ENCODE measurements around the gene AZIN2. TPM values are rescaled to one million over a fixed set of nuclear protein-coding genes. Genes with fewer than 3 reads are reported as not detected.
"Not testable (repeated sequence)": the region's sequence is repeated elsewhere in the genome, so short reads cannot be mapped to it uniquely, and the experiment has no call there.

The AZIN2 gene
- total RNA-seq, 1 donor from 2014 or later, result 5.8 TPM

DNA sequence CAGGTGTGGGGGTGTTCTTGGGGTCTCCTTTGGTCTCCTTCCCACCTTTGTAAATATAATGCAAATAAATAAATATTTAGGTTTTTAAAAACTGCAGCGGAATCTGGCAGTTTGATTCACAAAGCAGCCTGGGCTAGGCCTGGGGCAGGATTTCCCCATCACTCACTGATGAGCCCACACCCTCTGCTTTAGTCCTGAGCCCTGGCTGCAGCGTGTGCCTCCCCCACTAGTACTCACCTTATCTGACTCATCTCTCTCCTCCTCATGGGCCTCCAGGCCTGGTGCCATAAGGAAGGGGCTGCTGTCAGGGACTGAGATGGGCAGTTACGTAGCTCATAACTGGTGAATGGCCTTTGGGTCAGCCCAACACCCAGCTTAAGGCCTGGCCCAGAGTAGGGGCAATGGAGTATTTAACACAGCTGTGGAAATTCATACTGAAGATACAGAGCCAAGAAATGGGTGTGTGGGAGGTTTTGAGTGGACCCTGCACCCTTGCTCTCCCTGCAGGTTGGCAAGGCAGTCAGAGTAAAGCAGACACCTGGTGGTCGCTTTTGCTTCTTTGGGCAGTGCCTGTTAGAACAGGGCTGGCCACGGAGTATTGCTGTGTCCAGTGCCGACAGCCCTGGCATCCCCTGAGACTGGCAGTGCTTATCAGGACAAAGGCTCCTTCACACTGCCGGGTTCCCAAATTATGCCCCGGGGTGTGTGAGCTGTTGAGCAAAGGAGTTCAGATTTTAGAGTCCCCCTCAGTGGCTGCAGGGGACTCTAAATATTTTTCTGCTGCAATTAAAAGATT, 39.7 kb downstream of the AZIN2 start:
- no peak for DNase-seq (ENCODE audit: low spot score)
- intact Hi-C loops (cut with DNase I), result no loop called here

DNA sequence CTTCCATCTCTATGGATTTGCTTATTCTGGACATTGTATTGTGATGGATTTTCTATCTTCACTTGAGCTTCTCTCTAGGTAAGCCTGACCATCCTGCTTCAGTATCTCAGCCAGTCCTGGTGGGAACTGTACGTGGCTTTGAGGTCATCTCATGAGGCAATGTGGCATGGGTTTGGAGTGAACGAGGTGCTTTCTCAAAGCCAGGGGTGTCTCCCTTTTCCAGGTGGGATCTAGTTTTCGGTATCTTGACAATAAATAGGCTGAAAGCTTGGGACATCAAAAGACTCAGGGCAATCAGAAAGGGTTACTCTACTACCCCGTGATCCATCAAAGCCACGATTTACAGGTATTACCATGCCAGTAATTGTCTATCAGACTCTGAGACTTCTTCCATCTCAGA, 40.8 kb downstream of the AZIN2 start:
- intact Hi-C loops (cut with DNase I), result no loop called here

DNA sequence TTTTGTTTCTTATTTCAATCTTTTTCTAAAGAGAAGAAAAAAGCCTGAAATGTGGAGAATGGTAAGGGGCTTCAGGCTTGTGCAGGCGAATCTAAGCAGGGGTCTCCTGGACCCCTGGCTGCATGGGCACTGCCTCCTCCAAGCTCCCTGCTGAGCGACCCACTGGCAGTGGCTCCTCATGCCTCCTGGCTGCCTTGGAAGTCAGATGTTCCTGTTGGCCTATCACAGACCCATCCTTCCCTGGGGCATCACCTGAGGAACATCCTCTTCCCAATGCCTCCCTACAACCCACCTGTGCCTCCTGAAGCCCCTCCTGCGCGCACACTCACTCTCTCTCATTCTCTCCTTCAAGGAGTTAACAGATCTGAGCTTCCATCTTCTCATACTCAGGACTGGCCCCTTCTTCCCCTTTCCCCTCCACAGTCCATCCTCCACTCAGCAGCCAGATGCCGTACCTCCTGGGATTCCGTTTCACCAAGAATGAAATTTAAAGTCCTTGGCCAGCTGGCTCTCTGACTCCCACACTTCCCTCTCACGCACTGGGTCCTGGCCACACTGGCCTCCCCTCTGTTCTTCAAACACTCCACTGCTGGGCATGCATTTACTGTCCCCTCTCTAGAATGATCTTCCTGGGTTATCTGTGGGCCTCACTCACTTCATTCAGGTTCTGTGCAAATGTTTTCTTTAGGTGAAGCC, 41.7 kb downstream of the AZIN2 start:
- DNase-seq (ENCODE audit: low spot score), result no peak
- intact Hi-C loops (cut with DNase I), result no loop called here

More for the DNA sequence above, 40.8 kb downstream of the AZIN2 start:
- no peak for DNase-seq (ENCODE audit: low spot score)

DNA sequence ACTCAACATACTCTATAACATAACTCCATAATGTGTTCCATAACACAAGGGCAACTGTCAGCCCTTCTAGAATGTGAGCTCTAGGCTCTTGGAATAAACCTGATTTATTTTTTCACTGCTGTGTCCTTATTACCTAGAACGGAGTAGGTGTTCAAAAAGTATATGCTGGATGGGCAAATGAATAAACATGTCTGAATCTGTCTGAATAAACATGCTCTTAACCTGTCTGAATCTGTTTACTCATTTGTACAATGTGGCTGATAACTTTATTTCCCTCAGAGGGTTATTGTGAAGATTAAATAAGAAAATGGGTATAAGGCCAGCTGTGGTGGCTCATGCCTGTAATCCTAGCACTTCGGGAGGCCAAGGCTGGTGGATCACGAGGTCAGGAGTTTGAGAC, 42.3 kb downstream of the AZIN2 start:
- no peak for DNase-seq (ENCODE audit: low spot score)
- intact Hi-C loops (cut with DNase I), result no loop called here

DNA sequence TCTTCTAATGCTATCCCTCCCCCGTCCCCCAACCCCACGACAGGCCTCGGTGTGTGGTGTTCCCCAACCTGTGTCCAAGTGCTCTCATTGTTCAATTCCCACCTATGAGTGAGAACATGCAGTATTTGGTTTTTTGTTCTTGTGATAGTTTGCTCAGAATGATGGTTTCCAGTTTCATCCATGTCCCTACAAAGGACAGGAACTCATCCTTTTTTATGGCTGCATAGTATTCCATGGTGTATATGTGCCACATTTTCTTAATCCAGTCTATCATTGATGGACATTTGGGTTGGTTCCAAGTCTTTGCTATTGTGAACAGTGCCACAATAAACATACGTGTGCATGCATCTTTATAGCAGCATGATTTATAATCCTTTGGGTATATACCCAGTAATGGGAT, 43.7 kb downstream of the AZIN2 start:
- DNase-seq (ENCODE audit: low spot score), result not testable (repeated sequence)
- intact Hi-C loops (cut with DNase I), result loop anchor here (5.0 kb wide), 3 partner anchors 58 to 223 kb away; partner anchors contain the start of genes TRIM62 and ZNF362

DNA sequence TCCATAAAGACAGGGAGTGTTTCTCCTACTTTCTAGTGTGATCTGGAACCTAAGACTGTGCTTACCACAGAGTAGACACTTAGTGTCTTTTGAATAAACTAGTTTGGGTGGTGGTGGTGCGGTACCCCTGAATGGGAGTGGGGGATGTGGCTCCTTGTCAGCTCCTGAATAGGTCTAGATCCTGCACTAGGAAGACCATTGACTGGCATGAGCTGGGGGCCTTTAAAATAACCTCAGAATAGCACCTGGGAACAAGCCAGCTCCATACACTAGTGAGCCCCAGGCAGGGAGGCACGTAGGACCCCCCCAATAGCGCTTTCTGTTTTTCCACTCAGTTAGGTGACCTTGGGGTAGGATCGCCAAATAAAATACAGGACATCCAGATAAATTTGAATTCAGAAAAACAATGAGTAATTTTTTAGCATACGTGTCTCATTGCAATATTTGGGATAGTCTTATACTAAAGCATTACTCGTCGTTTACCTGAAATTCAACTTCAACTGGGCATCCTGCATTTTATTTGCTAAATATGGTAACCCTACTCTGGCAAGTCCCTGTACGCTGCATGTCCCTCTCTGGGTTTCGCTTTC, 45.6 kb downstream of the AZIN2 start:
- DNase-seq (ENCODE audit: low spot score), result no peak
- intact Hi-C loops (cut with DNase I), result loop anchor here (5.0 kb wide), 3 partner anchors 56 to 221 kb away; partner anchors contain the start of genes TRIM62 and ZNF362

DNA sequence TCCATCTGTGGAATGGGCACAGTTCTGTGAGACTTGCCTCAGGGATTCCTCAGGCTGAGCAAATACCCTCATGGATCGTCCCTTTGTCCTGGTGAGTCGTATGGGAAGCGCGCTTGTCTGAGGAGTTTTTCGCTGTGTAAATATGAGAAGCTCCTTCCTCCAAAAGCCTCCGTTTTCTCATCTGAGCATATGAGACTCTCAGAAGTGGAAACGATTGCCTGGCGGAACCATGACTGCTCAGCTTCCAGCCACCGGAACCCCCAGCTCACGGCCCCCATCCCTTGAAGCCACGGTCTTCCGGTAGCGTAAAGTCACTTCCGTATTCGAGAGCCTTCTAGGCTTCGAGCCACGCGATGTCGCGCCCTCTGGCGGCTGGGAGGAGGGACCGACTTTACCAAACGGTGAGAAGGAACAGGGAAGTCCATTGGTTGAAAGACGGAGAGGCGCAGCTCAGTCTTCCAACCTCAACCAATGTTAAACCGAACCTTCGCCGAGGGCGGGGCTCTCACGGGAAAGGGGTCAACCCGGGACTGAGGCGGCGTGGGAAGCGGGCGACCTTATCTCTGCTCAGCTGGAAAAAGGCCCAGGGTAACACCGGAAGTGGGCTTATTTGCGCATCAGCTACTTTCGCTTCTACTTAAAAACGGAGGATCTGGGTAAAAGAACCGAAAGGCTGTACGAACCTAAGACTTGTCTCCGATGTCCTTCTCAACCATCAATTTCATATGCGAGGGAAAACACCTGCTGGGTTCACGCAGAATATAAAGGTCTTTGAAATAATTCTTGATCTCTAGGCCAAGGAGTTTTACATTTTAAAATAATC, 46.3 kb downstream of the AZIN2 start:
- peak; percentile 99 for DNase-seq (ENCODE audit: low spot score)
- intact Hi-C loops (cut with DNase I), result loop anchor here (5.0 kb wide), 3 partner anchors 55 to 220 kb away; partner anchors contain the start of genes TRIM62 and ZNF362

DNA sequence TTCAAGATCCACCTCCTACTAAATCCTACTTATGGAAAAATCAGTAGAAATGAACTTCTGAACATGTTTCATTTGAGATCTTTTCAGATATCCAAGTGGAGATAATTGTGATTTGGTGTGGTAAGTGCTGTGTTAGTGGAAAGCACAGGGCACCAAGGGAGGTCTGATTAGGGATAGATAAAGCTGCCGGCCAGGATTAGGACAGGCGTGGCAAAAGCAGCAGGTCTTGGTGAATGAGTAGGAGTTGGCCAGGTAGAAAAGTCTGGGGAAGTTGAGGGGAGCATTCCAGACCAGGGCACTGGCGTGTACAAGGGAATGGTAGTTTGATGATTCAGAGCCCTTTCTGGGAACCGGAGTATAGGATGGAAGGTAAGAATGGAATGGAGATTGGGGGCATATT, 47.8 kb downstream of the AZIN2 start:
- intact Hi-C loops (cut with DNase I), result loop anchor here (5.0 kb wide), 3 partner anchors 54 to 219 kb away; partner anchors contain the start of genes TRIM62 and ZNF362
- DNase-seq (ENCODE audit: low spot score), result no peak

DNA sequence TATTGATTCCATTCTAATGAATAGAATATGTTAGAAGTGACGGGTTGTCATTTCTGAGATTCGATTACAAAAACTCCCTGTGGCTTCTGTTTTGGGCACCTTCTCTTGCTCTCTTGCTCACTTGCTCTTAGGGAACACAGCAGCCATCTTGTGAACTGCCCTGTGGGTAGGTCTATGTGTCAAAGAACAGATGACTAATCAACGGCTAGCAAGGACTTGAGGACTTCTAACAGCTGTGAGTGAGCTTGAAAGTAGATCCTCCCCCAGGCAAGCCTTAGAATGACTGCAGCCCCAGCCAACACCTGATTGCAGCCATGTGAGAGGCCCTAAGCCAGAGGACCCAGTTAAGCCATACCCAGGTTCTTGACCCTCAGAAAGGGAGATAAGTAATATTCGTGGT, 49.3 kb downstream of the AZIN2 start:
- DNase-seq (ENCODE audit: low spot score), result no peak
- intact Hi-C loops (cut with DNase I), result loop anchor here (5.0 to 10.0 kb wide), 2 partner anchors 237 to 335 kb away; no protein-coding TSS in a partner anchor

DNA sequence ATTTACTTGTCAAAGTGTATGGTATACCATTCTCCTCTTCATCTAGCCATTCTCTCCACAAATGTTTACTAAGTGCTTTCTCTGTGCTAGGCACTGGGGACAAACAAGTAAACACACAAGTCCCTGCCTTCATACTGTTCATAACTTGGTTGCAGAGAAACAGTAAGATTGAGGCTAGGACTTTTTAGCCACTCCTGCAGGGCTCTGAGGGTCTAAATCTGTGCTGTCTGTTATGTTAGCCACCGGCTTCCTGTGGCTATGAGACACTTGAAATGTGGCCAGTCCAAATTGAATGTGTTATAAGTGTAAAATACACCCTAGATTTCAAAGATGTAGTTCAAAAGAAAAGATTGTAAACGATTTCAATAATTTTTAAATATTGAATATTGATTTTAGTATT, 50.2 kb downstream of the AZIN2 start:
- intact Hi-C loops (cut with DNase I), result loop anchor here (5.0 to 10.0 kb wide), 2 partner anchors 236 to 334 kb away; no protein-coding TSS in a partner anchor

DNA sequence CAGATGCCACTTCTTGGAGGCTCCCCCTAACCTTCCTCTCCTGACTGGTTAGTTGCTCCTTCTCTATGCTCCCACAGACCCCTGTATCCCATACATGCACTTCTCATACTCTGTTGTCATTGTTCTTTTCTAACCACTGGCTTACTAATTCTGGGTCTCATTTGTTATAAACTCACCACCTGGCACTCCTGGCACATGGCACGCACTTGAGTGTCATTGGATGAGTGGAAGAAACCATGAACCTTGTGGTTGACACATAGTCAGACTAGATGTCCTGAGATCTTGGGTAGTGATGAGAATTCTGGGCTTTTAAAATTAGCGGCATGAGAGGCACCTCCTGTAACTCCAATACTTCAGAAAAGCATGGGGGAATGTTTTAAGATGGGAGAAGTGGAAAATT, 51.6 kb downstream of the AZIN2 start:
- intact Hi-C loops (cut with DNase I), result loop anchor here (5.0 to 10.0 kb wide), 2 partner anchors 235 to 332 kb away; no protein-coding TSS in a partner anchor
- DNase-seq (ENCODE audit: low spot score), result no peak

More for the DNA sequence above, 50.2 kb downstream of the AZIN2 start:
- no peak for DNase-seq (ENCODE audit: low spot score)

DNA sequence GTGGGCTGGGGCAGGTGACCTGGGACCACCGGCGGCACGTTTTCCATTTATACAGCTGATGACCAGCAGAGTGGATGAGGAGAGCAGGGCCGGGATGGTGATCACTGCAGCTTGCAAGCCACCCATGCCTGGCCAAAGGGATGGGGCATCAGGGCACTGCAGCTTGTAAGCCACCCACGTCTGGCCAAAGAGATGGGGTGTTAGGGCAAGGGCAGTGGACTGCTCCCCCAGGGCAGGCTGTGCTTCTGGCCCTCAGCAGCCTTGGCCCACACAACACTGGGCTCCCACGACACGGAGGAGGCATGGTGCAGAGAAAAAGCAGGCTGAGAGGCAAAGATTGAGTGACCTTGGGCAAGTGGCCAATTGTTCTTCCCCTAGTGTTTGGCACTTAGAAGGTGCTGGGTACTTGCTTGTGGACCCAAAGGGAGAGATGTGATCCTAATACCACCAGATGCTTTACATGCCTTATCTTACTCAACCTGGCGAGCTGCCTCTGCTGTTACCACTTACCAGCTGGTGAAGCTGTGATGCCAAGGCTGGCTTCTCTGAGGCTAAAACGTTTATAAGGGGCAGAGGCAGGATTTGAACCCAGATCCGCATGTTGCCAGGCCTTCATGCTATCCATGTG, 52.6 kb downstream of the AZIN2 start:
- intact Hi-C loops (cut with DNase I), result loop anchor here (5.0 to 10.0 kb wide), 2 partner anchors 234 to 331 kb away; no protein-coding TSS in a partner anchor

DNA sequence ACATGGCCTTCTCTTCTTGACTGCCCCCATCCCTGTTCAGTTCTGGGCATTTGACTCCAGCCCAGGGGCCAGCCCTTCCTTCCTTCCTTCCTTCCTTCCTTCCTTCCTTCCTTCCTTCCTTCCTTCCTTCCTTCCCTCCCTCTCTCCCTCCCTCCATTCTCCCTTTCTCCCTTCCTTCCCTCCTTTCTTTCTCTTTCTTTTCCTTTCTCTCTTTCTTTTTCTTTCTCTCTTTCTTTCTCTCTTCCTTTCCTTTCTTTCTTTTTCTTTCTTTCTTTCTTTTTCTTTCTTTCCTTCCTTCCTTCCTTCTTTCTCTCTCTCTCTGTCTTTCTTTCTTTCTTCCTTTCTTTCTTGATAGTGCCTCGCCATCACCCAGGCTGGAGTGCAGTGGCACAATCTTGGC, 55.1 kb downstream of the AZIN2 start:
- intact Hi-C loops (cut with DNase I), result loop anchor here (10.0 kb wide), 1 partner anchor 329 kb away; no protein-coding TSS in a partner anchor

More for the DNA sequence above, 52.6 kb downstream of the AZIN2 start:
- DNase-seq (ENCODE audit: low spot score), result no peak

DNA sequence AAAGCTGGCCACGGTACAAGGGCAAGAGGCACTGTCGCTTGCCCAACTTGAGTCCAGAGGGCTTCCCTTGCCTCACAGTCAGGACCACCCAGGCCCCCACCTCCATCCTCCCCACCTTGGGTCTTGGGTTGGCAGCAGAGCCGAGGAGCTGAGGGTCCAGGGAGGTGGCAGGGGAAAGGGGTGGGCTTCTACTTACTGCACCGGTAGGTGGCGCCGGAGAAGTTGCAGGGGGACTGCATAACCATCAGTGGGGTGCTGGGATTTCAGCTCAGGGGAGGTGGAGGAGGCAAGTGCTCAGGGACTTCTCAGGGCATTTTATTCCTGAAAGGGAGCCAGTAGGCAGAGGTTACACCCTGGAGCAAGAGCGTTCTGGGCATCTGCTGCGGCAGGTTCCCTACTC, 56.8 kb downstream of the AZIN2 start:
- intact Hi-C loops (cut with DNase I), result loop anchor here (10.0 kb wide), 1 partner anchor 327 kb away; no protein-coding TSS in a partner anchor
- DNase-seq (ENCODE audit: low spot score), result no peak

More for the DNA sequence above, 55.1 kb downstream of the AZIN2 start:
- not testable (repeated sequence) for DNase-seq (ENCODE audit: low spot score)

DNA sequence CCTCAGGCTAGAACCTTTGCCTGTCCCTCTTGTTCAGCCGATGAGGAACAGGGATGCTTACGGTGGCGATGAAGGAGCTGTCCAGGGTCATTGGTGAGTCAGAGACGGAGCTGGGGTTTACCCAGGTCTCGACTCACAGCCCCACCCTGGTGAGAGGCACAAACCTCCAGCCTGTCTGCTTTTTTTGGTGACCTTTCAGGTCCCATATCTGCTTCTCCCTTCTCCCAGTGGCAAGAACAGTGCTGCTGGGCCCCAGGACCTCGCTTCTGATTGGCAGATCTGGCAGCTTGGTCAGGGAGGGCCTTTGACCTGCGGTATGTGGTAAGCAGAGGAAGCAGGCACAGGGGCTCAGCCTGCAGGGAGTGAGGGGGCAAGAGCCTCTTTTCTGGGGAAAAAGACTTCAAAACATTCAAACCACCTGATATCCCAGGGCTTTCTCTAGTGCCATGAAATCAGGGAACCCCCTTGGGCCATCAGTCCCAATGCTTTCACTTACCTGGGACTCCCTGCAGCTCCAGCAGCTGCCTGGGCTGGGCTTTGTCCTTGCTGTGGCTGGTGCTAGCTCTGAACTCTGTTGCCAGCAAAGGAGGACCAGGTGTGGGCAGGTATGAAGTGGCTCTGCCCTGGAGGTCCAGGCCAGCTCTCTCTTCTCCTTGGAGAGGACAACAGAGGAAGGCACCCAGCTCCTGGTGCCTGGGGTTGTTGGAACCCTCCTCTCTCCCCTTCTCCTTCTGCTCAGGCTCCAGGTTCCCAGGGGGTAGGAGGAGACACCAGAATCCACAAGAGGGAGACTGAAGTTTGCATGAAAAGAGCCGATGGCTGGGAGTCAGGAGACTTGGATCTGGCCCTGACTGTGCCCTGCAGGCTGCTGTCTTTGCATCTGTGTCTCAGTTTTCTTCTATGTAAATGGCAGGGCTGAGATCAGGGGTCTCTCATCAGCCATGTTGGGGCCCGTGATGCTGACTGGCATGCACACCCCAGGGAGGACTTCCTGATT, 59.5 kb downstream of the AZIN2 start:
- intact Hi-C loops (cut with DNase I), result no loop called here
- no peak for DNase-seq (ENCODE audit: low spot score)

DNA sequence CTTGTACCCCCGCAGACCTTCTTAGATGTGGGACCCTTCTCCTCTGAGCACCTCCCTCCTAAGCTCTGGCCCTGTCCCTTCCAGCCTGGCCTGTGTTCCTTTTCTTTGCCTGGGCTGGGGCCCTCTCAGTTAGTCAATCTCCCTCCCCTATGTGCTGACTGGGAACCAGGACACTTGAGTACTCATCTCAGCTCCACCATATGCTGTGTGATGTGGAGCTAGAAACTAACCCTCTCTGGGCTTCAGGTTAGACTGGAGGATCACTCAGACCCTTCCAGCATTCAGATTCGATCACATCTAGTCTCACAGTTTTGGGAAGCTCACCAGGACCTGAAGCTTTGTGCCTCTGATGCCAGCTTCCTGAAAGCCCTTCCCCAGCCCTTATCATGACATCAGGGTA, 60.3 kb downstream of the AZIN2 start:
- intact Hi-C loops (cut with DNase I), result no loop called here
- DNase-seq (ENCODE audit: low spot score), result no peak

DNA sequence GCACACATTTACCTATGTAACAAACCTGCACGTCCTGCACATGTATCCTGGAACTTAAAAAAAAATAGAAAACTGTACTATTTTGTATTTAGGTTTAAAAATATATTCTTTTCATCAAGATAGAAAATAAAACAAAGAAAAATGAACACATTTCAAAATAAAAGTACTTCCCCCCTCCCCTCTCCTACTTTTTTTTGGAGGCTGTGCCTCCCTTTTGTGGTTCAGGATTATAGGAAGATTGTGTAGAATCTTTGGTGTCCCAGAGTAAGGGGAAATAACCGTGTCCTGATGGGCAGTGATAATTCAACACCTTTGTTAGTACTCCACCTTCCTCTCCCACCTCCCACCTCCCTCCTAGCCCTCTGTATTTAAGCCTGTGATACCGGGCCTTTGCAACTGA, 60.8 kb downstream of the AZIN2 start:
- DNase-seq (ENCODE audit: low spot score), result no peak
- intact Hi-C loops (cut with DNase I), result no loop called here

Measured in cardiac septum (tissue), 1 donor.